Panc1 (cell line): ENCODE results near the gene KHDC4.

Source experiments
- SIN3A ChIP-seq: IDR thresholded peaks from 2 replicates; pipeline ENCODE4 v1.6.1; 2012; ENCODE audit warnings: low read depth, mild to moderate bottlenecking, low read length, moderate library complexity, borderline replicate concordance; ENCODE audit not compliant: insufficient read depth
- TF ChIP-seq, protein P1 (sequence below): fragments of 450-650 bp; IDR thresholded peaks from 2 replicates; pipeline ENCODE4 v1.5.1; 2017; ENCODE audit warnings: mild to moderate bottlenecking
- TF ChIP-seq, protein P2 (sequence below), 2 experiments: IDR thresholded peaks; 2 replicates each; pipeline ENCODE4 v1.6.1; 2011 to 2012; ENCODE audit warnings: low read depth in 2 of 2, control low read depth in 1 of 2, low read length in 1 of 2, mild to moderate bottlenecking in 1 of 2, moderate library complexity in 1 of 2; ENCODE audit not compliant: insufficient read depth in 1 of 2

DNA sequence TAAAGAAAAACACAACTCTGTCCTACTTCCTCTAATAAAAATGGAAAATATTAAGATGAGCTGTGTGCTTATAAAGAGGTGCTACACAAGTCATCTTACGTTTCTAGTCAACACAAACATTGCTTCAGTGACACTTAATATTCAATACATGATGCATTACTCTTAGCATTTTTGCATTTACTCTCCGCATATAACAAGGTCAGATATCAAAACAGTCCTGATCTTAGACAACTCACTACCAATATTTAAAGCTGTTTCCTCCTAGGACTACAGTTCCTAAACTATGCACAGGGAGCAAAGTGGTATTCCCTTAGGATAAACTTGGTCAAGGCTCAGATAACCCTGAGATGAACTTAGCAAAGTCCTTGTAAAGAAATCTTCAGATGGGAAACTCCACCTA, 35.3 kb downstream of the KHDC4 start:
- TF ChIP-seq, protein P1, sequence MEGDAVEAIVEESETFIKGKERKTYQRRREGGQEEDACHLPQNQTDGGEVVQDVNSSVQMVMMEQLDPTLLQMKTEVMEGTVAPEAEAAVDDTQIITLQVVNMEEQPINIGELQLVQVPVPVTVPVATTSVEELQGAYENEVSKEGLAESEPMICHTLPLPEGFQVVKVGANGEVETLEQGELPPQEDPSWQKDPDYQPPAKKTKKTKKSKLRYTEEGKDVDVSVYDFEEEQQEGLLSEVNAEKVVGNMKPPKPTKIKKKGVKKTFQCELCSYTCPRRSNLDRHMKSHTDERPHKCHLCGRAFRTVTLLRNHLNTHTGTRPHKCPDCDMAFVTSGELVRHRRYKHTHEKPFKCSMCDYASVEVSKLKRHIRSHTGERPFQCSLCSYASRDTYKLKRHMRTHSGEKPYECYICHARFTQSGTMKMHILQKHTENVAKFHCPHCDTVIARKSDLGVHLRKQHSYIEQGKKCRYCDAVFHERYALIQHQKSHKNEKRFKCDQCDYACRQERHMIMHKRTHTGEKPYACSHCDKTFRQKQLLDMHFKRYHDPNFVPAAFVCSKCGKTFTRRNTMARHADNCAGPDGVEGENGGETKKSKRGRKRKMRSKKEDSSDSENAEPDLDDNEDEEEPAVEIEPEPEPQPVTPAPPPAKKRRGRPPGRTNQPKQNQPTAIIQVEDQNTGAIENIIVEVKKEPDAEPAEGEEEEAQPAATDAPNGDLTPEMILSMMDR, result no peak
- TF ChIP-seq SIN3A, result no peak
- TF ChIP-seq, protein P2, sequence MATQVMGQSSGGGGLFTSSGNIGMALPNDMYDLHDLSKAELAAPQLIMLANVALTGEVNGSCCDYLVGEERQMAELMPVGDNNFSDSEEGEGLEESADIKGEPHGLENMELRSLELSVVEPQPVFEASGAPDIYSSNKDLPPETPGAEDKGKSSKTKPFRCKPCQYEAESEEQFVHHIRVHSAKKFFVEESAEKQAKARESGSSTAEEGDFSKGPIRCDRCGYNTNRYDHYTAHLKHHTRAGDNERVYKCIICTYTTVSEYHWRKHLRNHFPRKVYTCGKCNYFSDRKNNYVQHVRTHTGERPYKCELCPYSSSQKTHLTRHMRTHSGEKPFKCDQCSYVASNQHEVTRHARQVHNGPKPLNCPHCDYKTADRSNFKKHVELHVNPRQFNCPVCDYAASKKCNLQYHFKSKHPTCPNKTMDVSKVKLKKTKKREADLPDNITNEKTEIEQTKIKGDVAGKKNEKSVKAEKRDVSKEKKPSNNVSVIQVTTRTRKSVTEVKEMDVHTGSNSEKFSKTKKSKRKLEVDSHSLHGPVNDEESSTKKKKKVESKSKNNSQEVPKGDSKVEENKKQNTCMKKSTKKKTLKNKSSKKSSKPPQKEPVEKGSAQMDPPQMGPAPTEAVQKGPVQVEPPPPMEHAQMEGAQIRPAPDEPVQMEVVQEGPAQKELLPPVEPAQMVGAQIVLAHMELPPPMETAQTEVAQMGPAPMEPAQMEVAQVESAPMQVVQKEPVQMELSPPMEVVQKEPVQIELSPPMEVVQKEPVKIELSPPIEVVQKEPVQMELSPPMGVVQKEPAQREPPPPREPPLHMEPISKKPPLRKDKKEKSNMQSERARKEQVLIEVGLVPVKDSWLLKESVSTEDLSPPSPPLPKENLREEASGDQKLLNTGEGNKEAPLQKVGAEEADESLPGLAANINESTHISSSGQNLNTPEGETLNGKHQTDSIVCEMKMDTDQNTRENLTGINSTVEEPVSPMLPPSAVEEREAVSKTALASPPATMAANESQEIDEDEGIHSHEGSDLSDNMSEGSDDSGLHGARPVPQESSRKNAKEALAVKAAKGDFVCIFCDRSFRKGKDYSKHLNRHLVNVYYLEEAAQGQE (IDR thresholded peaks at IDR 0.05; ENCODE audit: insufficient read depth in 1 of 2, low read depth in 2 of 2, low read length in 1 of 2), result no peak
